Activated CD4-positive, alpha-beta T cell treated with anti-CD3 and anti-CD28 coated beads, Interleukin-2, amount 10 ng/mL, durations not matched to agents 24 days and 14 days (primary cell): ENCODE results near the gene CNOT3. TPM values are rescaled to one million over a fixed set of nuclear protein-coding genes. Genes with fewer than 3 reads are reported as not detected.
"Not testable (repeated sequence)": the region's sequence is repeated elsewhere in the genome, so short reads cannot be mapped to it uniquely, and the experiment has no call there.

Experiments
- DNase-seq: peaks from one replicate; pipeline ENCODE4 v3.0.0; 2022
- H3K27ac Mint-ChIP-seq: one replicate; pipeline ENCODE4 v1.8.0; 2022; ENCODE audit warnings: mild to moderate bottlenecking, mixed read lengths
- H3K27me3 Mint-ChIP-seq: one replicate; pipeline ENCODE4 v1.8.0; 2022; ENCODE audit warnings: mixed read lengths
- H3K36me3 Mint-ChIP-seq: one replicate; pipeline ENCODE4 v1.8.0; 2022; ENCODE audit warnings: low read depth, mild to moderate bottlenecking, mixed read lengths
- H3K4me1 Mint-ChIP-seq: one replicate; pipeline ENCODE4 v1.8.0; 2021; ENCODE audit warnings: mixed read lengths
- H3K4me3 Mint-ChIP-seq: one replicate; pipeline ENCODE4 v1.8.0; 2022; ENCODE audit warnings: mild to moderate bottlenecking, moderate library complexity, mixed read lengths
- H3K9me3 Mint-ChIP-seq: one replicate; pipeline ENCODE4 v1.8.0; 2021; ENCODE audit warnings: mixed read lengths
- intact Hi-C: fragments of 100-400 bp; cut with micrococcal nuclease; formaldehyde crosslinking; loops from one replicate; pipeline ENCODE4 v1.15.1; 2023
- total RNA-seq: library from RNA; stranded (reverse); gene quantifications from 2 replicates; pipeline ENCODE4 v1.2.3, GENCODE V29; 2022

Gene CNOT3
- total RNA-seq: 64.5 and 73.4 TPM in 2 replicates

DNA sequence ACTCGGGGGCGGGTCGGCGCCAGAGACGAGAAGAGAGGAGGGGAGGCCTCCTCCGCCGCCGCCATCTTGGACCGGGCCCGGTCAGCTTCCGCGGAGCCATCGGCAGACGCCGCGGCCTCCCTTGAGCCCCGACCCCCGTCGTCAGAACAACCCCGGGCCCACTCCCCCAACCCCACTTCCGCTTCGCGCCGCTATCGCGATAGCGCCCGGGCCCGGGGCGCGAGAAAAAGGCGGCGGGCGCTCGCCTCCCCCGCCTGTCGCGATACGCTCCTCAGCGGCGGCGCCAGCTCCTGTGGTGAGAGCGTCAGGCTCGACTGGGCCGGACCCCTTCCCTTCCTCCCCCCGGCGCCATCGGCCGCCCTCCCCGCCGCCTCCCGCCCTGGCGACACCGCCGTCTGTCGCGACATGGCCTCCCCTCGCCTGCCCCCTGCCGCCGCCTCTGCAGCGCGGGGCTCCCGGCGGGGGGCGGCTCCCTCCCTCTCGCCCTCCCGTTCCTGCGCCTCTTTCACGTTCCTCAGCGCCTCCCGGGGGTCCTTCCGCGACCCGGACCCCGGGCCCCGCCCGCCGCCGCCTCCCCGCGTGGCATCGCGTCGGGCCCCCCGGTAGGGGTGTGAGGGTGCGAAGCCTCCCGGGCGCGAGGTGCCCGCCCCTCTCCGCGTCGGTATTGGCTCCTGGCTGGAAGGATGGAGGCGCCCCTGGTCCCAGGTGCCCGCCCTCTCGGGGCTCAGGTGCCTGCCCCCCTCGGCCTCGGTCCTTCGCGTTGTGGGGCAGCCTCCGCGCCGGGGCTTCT is at the start of gene CNOT3:
Gene CNOT3, plus strand, starts transcription at position 64 of the 790 bp plus-strand sequence. CDS start 5,217 bp downstream, outside the sequence.
- peaks cover 43% of the 10 kb centered on the region for H3K4me1 Mint-ChIP-seq
- H3K27me3 Mint-ChIP-seq: no peaks in the 10 kb centered on the region
- H3K36me3 Mint-ChIP-seq: peaks cover 16% of the 10 kb centered on the region
- peak within 1 kb of the TSS; percentile 85 for H3K4me3 Mint-ChIP-seq
- peak within 1 kb of the TSS; percentile 95 for H3K27ac Mint-ChIP-seq
- H3K9me3 Mint-ChIP-seq: no peaks in the 10 kb centered on the region
- DNase-seq: peak; percentile 83
- intact Hi-C loops: loop anchor here (1.0 kb wide), 6 partner anchors 21 to 326 kb away; partner anchors contain the start of genes LENG1, NDUFA3, PRPF31 and TFPT

DNA sequence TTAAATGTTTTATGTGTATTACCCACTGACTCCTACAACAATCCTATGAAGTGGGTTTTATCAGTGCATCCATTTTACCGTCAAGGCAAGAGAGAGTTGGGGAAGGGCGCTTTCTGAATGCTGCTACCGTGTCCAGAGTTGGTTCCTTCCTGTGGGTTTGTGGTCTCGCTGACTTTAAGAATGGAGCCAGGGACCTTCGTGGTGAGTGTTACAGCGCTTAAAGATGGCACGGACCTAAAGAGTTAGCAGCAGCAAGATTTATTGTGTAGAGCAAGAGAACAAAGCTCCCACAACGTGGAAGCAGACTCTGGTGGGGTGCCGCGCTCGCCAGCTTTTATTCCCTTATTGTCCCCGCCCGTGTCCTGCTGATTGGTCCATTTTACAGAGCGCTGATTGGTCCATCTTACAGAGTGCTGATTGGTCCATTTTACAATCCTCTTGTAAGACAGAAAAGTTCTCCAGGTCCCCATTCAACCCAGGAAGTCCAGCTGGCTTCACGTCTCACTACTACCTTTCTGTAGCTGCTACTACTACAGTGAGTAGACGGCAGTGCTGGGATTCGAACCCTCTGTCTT is 43.0 kb upstream of the CNOT3 start:
- Mint-ChIP-seq H3K4me3 (peak overlapping the region; percentile 30), H3K27ac (no peak overlapping the region), H3K27me3 (peaks cover 21% of the 10 kb centered on the region), H3K4me1 (peaks cover 11% of the 10 kb centered on the region), H3K36me3 (peaks cover 2% of the 10 kb centered on the region), H3K9me3 (no peaks in the 10 kb centered on the region)
- intact Hi-C loops: no loop called here
- no peak for DNase-seq

DNA sequence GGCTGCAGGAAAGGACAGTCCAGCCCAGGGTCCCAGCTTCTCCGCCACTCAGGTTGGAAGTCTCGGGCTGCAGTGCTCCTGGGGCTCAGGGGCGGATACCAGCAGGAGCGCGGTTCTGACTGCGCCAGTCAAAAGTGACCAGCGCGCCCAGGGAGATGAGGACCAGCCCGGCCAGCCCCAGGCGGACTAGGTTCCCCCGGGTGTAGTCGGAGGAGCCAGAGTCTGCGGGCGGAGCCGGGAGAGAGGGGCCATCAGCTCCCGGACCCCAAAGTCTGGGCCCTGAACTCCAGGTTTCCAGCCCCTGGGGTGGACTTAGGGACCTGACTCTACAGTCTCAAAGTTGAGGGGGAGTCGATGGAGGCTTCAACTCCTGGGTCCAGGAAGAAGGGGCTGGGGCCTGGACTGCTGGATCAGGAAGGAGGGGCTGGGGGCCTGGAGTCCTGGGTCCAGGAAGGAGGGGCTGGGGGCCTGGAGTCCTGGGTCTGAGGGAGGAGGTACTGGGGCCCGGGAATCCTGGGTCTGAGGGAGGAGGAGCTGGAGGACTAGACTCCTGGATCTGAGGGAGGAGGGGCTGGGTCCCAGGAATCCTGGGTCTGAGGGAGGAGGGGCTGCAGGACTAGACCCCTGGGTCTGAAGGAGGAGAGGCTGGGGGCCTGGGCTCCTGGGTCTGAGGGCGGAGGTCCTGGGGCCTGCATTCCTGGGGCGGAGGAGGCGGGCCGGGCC is 42.3 kb upstream of the CNOT3 start:
- intact Hi-C loops: no loop called here
- peaks cover 2% of the 10 kb centered on the region for H3K36me3 Mint-ChIP-seq
- no peaks in the 10 kb centered on the region for H3K9me3 Mint-ChIP-seq
- peaks cover 11% of the 10 kb centered on the region for H3K4me1 Mint-ChIP-seq
- H3K27ac Mint-ChIP-seq: no peak overlapping the region
- DNase-seq: peak; percentile 48
- peaks cover 21% of the 10 kb centered on the region for H3K27me3 Mint-ChIP-seq
- H3K4me3 Mint-ChIP-seq: peak overlapping the region; percentile 86

DNA sequence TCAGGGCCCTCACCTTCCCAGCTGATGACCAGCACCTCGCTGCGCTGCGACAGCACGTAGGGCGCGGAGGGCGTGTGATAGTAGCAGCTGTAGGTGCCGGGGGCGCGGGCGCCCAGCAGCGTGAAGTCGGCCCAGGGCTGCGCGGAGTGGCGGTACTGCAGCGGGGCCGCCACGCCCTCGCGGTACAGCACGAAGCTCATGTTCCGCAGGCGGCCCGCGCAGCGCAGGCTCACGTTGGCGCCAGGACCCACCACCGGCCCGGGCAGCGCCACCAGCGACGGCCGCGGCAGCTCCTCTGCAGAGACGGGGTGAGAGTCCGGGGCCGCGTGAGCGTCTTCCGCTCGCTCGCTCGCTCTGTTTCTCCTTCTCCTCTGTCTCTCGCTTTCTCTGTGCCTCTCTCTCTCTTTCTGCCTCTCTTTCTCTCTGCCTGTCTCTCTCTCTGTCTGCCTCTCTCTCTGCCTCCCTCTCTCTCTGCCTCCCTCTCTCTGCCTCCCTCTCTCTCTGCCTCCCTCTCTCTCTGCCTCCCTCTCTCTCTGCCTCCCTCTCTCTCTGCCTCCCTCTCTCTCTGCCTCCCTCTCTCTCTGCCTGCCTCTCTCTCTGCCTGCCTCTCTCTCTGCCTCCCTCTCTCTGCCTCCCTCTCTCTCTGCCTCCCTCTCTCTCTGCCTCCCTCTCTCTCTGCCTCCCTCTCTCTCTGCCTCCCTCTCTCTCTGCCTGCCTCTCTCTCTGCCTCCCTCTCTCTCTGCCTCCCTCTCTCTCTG is 41.5 kb upstream of the CNOT3 start:
- Mint-ChIP-seq H3K27me3 (peaks cover 21% of the 10 kb centered on the region), H3K27ac (peak overlapping the region; percentile 79), H3K4me1 (peaks cover 12% of the 10 kb centered on the region), H3K4me3 (peak overlapping the region; percentile 86)
- DNase-seq: peak; percentile 84
- H3K9me3 Mint-ChIP-seq, intact Hi-C loops, H3K36me3 Mint-ChIP-seq: not testable (repeated sequence)

DNA sequence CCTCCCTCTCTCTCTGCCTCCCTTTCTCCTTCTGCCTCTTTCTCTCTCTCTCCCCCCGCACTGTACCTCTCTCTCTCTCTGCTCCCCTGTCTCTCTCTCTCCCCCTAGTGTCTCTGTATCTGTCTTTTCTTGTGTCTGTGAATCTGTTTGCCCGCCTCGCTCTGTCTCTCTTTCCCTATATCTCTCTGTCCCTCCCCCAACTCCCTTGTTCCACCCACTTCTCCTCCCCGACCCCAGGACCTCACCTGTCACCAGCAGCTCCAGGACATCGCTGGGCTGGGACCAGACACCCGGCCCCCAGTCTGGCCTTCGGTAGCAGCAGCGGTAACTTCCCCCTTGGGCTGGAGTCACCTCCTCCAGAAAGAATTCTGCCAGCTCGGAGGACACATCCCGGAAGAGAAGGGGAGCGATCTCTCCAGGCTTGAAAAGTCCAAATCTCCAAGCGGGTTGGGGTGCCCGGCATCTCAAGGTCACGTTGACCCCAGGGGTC is 40.9 kb upstream of the CNOT3 start:
- intact Hi-C loops: no loop called here
- Mint-ChIP-seq H3K4me1 (peaks cover 15% of the 10 kb centered on the region), H3K36me3 (peaks cover 2% of the 10 kb centered on the region), H3K27me3 (peaks cover 21% of the 10 kb centered on the region), H3K9me3 (no peaks in the 10 kb centered on the region), H3K27ac (peak overlapping the region; percentile 79), H3K4me3 (peak overlapping the region; percentile 86)
- DNase-seq: peak; percentile 69

DNA sequence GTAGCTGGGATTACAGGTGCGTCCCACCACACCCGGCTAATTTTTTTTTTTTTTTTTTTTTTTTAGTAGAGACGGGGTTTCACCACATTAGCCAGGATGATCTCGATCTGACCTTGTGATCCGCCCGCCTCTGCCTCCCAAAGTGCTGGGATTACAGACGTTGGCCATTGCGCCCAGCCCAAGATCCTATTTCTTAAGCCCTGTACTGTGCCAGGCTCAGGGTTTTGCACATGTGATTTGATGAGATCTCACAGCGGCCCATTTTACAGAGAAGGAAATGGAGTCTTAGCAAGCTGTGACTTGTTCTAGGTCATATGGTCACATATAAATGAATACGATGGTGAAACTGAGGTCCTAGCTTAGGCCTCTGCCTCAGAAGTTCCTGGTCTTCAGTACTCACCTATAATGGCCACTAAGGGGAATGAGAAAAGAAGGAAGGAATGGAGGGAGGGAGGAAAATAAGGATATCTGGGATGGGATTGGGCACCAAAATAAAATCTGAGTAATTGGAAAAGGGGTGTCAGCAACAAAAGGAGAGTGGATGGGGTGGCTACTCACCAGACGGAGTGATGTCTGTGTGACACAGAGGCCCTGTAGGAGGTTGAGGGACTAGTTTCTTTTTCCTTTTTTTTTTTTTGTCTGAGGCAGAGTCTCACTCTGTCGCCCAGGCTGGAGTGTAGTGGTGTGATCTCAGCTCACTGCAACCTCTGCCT is 38.2 kb upstream of the CNOT3 start:
- peaks cover 15% of the 10 kb centered on the region for H3K27me3 Mint-ChIP-seq
- H3K36me3 Mint-ChIP-seq: peaks cover 7% of the 10 kb centered on the region
- H3K9me3 Mint-ChIP-seq: no peaks in the 10 kb centered on the region
- peak; percentile 54 for DNase-seq
- intact Hi-C loops: no loop called here
- no peak overlapping the region for H3K27ac Mint-ChIP-seq
- H3K4me3 Mint-ChIP-seq: no peak overlapping the region
- peaks cover 20% of the 10 kb centered on the region for H3K4me1 Mint-ChIP-seq

DNA sequence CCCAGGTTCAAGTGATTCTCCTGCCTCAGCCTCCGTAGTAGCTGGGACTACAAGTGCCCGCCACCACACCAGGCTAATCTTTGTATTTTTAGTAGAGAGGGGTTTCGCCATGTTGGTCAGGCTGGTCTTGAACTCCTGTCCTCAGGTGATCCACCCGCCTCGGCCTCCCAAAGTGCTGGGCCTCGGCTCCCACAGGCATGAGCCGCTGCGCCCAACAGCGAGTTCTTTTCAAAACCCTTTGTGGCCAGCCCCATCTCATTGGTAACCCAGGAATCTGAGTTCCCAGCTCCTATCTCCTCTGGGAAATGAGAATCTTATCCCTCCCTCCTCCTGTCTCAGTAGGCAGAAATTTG is 37.7 kb upstream of the CNOT3 start:
- H3K27ac Mint-ChIP-seq, H3K36me3 Mint-ChIP-seq, H3K9me3 Mint-ChIP-seq, H3K4me3 Mint-ChIP-seq: not testable (repeated sequence)
- H3K27me3 Mint-ChIP-seq: peaks cover 11% of the 10 kb centered on the region
- peak; percentile 53 for DNase-seq
- peaks cover 21% of the 10 kb centered on the region for H3K4me1 Mint-ChIP-seq
- intact Hi-C loops: loop anchor here (5.0 kb wide), 1 partner anchor 233 kb away; the partner anchor contains the start of gene MYADM

DNA sequence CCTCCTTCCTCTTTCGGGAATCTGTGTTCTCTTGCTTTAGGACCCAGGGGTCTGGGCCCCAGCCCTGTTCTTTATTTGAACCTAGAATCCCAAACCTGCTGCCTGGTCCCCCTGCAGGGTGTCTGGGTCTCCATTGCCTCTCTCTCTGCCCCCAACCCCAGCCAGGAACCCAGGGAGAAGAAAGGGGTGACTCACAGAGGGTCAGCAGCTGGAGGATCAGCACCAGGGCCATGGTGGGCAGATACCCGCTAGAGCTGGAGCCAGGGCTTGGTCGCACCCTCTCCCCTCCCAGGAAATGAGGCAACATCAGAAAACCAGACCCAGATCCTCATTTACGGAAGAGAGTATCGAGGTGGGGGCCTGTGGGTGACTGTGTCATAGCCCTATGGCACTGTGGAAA is 37.0 kb upstream of the CNOT3 start, which contains the start of gene OSCAR:
Gene OSCAR, minus strand, starts transcription at position 243 of the 400 bp plus-strand sequence. Its CDS starts 11 bp downstream, at position 232.
- DNase-seq: no peak
- Mint-ChIP-seq H3K9me3 (no peaks in the 10 kb centered on the region), H3K36me3 (peaks cover 10% of the 10 kb centered on the region), H3K27me3 (peaks cover 9% of the 10 kb centered on the region), H3K27ac (peak within 1 kb of the TSS; percentile 65), H3K4me1 (peaks cover 23% of the 10 kb centered on the region), H3K4me3 (peak within 1 kb of the TSS; percentile 11)
- intact Hi-C loops: loop anchor here (5.0 kb wide), 1 partner anchor 233 kb away; the partner anchor contains the start of gene MYADM

DNA sequence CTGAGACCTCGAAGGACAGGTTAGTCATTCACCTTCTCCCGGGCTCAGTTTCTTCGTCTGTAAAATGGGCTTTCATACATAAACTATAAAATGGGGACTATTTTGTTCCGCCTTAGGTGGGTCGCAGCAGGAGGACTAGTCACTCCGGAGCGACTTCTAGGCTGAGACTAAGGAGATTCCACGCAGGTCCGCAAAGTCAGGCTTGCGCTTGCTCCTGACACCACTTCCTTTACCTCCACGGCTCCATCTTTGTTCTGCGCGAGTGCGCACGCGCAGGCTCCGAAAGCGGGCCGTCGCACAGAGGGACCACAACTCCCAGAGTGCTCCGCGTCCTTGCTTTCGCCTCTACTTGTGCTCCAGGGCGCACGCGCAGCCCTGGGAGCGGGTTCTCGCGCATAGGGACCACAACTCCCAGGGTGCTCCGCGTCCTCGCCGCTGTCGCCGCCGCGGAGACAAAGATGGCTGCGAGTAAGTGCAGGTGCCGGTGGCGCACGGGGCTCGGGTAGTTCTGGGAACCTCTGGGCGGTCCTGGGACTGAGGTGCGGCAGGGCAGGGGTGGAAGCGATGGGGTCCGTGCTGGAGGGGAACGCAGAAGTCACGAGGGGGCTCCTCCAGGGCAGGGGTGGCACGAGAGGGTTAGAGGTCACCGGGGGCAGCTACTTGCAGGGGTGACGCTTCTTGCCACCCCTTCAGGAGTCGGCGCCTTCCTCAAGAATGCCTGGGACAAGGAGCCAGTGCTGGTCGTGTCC is 35.0 kb upstream of the CNOT3 start, which contains the start of gene NDUFA3:
Gene NDUFA3, plus strand, starts transcription at position 435 of the 749 bp plus-strand sequence. Its CDS starts 24 bp downstream, at position 459.
- intact Hi-C loops: loop anchor here (1.0 to 5.0 kb wide), 5 partner anchors 13 to 582 kb away; partner anchors contain the start of genes CNOT3, LENG1, MYADM and PRPF31
- H3K4me1 Mint-ChIP-seq: peaks cover 22% of the 10 kb centered on the region
- H3K36me3 Mint-ChIP-seq: peaks cover 26% of the 10 kb centered on the region
- peak within 1 kb of the TSS; percentile 99 for H3K4me3 Mint-ChIP-seq
- H3K27ac Mint-ChIP-seq: peak within 1 kb of the TSS; percentile 97
- peak; percentile 99 for DNase-seq
- no peaks in the 10 kb centered on the region for H3K27me3 Mint-ChIP-seq
- H3K9me3 Mint-ChIP-seq: no peaks in the 10 kb centered on the region

DNA sequence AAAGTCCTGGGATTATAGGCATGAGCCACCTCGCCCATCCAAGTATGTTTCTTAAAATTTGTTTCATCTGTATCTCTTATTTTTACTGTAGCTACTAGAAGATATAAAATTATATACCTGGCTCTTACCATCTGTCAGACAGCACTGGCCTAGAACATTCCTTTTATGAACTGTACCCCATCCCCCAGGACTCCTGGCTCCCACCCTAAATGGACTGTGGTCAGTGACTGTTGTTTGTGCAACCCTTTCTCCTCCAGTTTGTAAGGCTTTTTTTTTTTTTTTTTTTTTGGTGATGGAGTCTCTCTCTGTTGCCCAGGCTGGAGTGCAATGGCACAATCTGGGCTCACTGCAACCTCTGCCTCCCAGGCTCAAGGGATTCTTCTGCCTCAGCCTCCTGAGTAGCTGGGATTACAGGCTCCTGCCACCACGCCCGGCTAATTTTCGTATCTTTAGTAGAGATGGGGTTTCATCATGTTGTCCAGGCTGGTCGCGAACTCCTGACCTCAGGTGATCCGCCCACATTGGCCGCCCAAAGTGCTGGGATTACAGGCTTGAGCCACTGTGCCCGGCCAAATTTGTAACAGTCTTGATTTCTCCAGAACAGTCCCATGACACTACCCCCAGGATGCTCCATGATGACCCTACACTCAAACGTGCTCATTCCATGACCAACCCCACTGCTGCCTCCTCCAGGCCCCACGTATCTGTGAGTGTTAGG is 32.4 kb upstream of the CNOT3 start:
- DNase-seq: no peak
- Mint-ChIP-seq H3K27me3 (no peaks in the 10 kb centered on the region), H3K4me1 (peaks cover 23% of the 10 kb centered on the region), H3K27ac (peak overlapping the region; percentile 8), H3K9me3 (no peaks in the 10 kb centered on the region), H3K4me3 (no peak overlapping the region), H3K36me3 (peaks cover 40% of the 10 kb centered on the region)
- intact Hi-C loops: loop anchor here (5.0 kb wide), 1 partner anchor 238 kb away; the partner anchor contains the start of gene MYADM

DNA sequence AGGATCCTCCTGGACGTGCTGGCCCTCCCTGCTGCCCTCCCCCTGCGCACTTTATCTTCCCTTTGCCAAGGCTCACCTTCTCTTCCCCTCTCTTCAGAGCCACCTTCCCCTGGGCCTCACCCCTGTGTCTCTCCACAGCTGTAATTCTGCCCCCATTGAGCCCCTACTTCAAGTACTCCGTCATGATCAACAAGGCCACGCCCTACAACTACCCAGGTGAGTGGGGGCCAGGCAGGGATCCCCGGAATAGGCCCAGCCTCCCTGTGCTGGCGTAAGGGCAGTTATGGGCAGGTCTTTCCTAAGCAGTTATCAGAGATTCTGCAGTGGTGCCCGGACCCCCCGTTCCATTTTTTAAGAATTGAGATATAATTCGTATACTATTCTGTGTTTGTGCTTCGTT is 31.8 kb upstream of the CNOT3 start:
- intact Hi-C loops: no loop called here
- Mint-ChIP-seq H3K27ac (no peak overlapping the region), H3K27me3 (no peaks in the 10 kb centered on the region), H3K36me3 (peaks cover 45% of the 10 kb centered on the region), H3K4me1 (peaks cover 25% of the 10 kb centered on the region), H3K9me3 (no peaks in the 10 kb centered on the region), H3K4me3 (no peak overlapping the region)
- no peak for DNase-seq
